GM12865 (cell line): ENCODE measurements around the gene PRRG1.

Experiments
- DNase-seq: peaks from one replicate; pipeline ENCODE4 v3.0.0; 2010; ENCODE audit warnings: low read depth
- H3K4me3 ChIP-seq: 2 replicates; pipeline ENCODE4 v1.5.1; 2011; ENCODE audit warnings: mild to moderate bottlenecking, low read depth, low read length, control low read depth
- CTCF ChIP-seq: IDR thresholded peaks from 2 replicates; pipeline ENCODE4 v1.5.1; 2011; ENCODE audit warnings: low read length, control low read depth, low read depth, inconsistent platforms; ENCODE audit not compliant: insufficient read depth; ENCODE audit errors: missing control alignments

PRRG1 gene

GRCh38 chrX:37331546-37331945 lies 17.6 kb upstream of the PRRG1 start:
- no peak for TF ChIP-seq CTCF
- no peak for DNase-seq
- H3K4me3 ChIP-seq: no peak overlapping the region

DNA sequence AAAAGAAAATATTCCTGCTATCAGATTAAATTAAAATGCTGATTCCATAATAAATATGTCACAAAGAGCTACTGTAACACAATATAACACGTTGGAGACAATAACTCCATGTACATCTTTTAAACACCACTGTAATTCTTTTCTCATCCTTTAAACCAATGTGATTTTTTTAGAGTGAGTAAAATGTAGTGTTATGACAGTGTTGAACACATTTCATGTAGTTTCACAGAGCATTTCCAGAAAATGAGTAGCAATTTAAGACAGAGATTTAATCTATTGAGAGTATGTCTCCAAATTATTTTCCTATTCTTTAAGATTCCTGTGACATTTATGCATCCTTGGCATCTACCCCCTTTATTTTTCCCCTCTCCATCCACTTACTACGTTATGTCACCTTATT lies 17.1 kb upstream of the PRRG1 start:
- no peak for DNase-seq
- no peak overlapping the region for H3K4me3 ChIP-seq
- TF ChIP-seq CTCF: no peak

- no peak overlapping the region for H3K4me3 ChIP-seq
- DNase-seq: no peak
- TF ChIP-seq CTCF: no peak
Measured at GRCh38 chrX:37332987-37333658, 16.0 kb upstream of the PRRG1 start.

DNA sequence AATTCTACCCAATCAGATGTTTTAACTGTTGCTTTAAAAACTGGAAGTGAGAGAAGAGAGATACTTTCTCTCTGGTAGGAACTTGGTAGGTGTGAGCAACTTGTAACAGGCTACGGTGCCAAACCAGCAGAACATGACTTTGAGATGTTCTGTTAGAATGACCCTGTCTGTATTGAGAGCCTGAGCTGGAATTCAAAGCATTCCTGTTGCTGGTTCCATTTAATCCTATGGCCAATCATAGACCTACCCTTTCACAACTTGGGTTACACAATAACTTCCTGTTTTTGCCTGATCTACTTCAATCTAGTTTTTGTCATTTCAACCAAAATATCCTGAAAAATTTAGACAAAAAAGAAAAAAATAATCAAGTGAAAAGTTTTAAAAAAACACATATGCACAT lies 1.7 kb upstream of the PRRG1 start:
- DNase-seq: no peak
- H3K4me3 ChIP-seq: no peak overlapping the region
- TF ChIP-seq CTCF: no peak

DNA sequence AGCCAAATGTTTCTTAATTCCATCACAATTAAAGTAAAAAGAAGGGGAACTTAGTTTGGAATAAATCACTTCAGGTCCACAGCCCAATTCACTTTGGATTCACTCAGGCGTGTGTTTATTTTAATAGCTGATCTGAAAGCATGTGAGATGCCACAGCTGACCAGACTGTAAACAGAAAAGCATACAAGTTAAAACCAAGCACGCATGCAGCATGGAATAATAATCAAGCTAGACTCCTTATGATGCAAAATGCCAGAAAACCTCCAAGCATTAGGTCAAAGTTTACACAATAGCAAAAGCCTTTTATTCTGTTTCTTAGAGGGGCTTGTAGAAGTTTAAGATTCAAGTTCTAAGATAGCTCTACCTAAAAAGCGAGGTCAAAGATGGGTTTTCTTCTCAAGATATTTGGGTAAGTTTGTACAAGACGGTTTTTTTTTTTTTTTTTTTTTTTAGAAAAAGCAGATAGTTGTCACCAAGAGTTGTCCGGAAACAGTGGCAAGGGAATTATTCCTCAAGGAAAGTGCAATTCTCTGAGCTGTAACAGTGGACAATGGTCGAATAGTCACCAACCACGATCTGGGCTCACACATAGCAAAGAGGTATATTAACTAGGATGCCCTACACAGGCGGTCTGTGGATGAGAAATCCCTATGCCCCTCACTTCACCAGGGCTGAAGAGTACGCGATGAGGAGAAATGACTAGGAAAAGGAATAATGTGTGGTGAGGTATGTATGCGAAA lies 763 bp upstream of the PRRG1 start:
- H3K4me3 ChIP-seq: no peak overlapping the region
- TF ChIP-seq CTCF: no peak
- no peak for DNase-seq

DNA sequence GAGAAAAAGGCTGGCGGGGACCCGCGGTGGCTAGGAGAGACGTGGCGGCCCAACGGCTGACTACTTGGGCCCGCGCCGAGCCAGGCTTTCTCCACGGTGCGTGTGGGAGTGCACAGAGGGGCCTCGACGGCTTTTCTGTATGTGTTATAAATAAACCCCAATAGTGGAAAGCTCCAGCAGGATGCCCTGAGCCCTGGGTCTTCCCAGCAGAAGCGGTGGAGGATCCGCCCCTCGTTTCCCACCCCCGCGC lies 268 bp upstream of the PRRG1 start:
- no peak for TF ChIP-seq CTCF
- no peak for DNase-seq
- H3K4me3 ChIP-seq: no peak overlapping the region

- DNase-seq: no peak
- H3K4me3 ChIP-seq: no peak overlapping the region
- TF ChIP-seq CTCF: no peak
Measured at GRCh38 chrX:37350034-37350365, 836 bp downstream of the PRRG1 start.
